K562 (cell line): ENCODE results near the gene PCCA. TPM values are rescaled to one million over a fixed set of nuclear protein-coding genes. Genes with fewer than 3 reads are reported as not detected.

ENCODE experiments used
- ATAC-seq: fragments of 200-7000 bp; cut with Tn5 transposase; 3 replicates; pipeline ENCODE4 v1.9.1; 2020; ENCODE audit warnings: moderate library complexity
- BruUV-seq: library from RNA; stranded (reverse); fragments of 400-500 nt; replicated peaks from 2 replicates; lab custom pipeline; 2021; lab: Mats Ljungman, UMichigan
- CTCF ChIA-PET: fragments of 300-600 bp; formaldehyde crosslinking; extraction: SDS; loops from one replicate; lab custom pipeline; 2021; ENCODE audit warnings: low intra/inter-chr PET ratio; lab: Yijun Ruan, JAX
- POLR2A ChIA-PET: fragments of 300-600, 350-650 bp; sonication (Branson Sonifier 250); formaldehyde crosslinking; extraction: SDS; loops from one replicate; lab custom pipeline; 2021; ENCODE audit warnings: antibody characterized with exemption, inconsistent platforms; lab: Yijun Ruan, JAX
- DNase-seq, 4 experiments: peaks; one replicate each; pipeline versions ENCODE4 v3.0.0 to v3.0.0-alpha.2; 2011 to 2018; ENCODE audit warnings: low spot score in 3 of 4, mixed read lengths in 3 of 4; ENCODE audit errors: extremely low read depth in 1 of 4
- FAIRE-seq: peaks from 2 replicates; lab custom pipeline; 2011; peaks lifted over from hg19 to GRCh38; lab: Jason Lieb, UNC
- H2AFZ ChIP-seq: 2 replicates; pipeline ENCODE4 v1.6.0; 2011; ENCODE audit warnings: low read depth, low read length, control low read depth, inconsistent platforms
- H3K27ac ChIP-seq: fragments of 200-600 bp; 3 replicates; pipeline ENCODE4 v1.8.0; 2011; ENCODE audit warnings: low read depth, mild to moderate bottlenecking, control low read depth, inconsistent platforms, low read length, moderate library complexity, mixed read lengths; ENCODE audit errors: extremely low read depth
- H3K27me3 ChIP-seq, 2 experiments: fragments of 300-600 bp in 1 of 2; 2 replicates in 1 of 2; 3 replicates in 1 of 2; pipeline versions ENCODE4 v1.6.0 to v1.8.0; 2011; ENCODE audit warnings: inconsistent platforms in 2 of 2, low read length in 2 of 2, mild to moderate bottlenecking in 1 of 2, mixed read lengths in 1 of 2, moderate library complexity in 1 of 2; ENCODE audit not compliant: control insufficient read depth in 2 of 2, insufficient read depth in 2 of 2
- H3K36me3 ChIP-seq: fragments of 300-600 bp; 3 replicates; pipeline ENCODE4 v1.8.0; 2011; ENCODE audit warnings: mild to moderate bottlenecking, low read length, inconsistent platforms; ENCODE audit not compliant: control insufficient read depth, insufficient read depth
- H3K4me1 ChIP-seq, 2 experiments: fragments of 200-600 bp in 1 of 2; replicated peaks in 1 of 2; 2 replicates in 1 of 2; 3 replicates in 1 of 2; pipeline versions ENCODE4 v1.5.1 to v1.8.0; 2011; ENCODE audit warnings: inconsistent platforms in 2 of 2, low read length in 2 of 2, mild to moderate bottlenecking in 1 of 2, mixed read lengths in 1 of 2, moderate library complexity in 1 of 2; ENCODE audit not compliant: control insufficient read depth in 2 of 2, insufficient read depth in 2 of 2
- H3K4me2 ChIP-seq: 2 replicates; pipeline ENCODE4 v1.6.1; 2011; ENCODE audit warnings: low read length, control low read depth, inconsistent platforms, mixed read lengths; ENCODE audit not compliant: insufficient read depth
- H3K4me3 ChIP-seq: fragments of 200-600 bp; sonication (generic), shearing (Covaris generic); 2 replicates; pipeline ENCODE4 v1.5.1; 2016; ENCODE audit warnings: control low read depth, inconsistent platforms
- H3K79me2 ChIP-seq: fragments of 200-600 bp; 3 replicates; pipeline ENCODE4 v1.8.0; 2011; ENCODE audit warnings: low read length, inconsistent platforms; ENCODE audit not compliant: control insufficient read depth, insufficient read depth
- H3K9ac ChIP-seq, 2 experiments: 2 replicates each; pipeline versions ENCODE4 v1.6.0 to v1.6.1; 2011; ENCODE audit warnings: low read depth in 2 of 2, low read length in 2 of 2, control low read depth in 1 of 2, inconsistent platforms in 1 of 2, mild to moderate bottlenecking in 1 of 2, mixed read lengths in 1 of 2; ENCODE audit not compliant: insufficient read depth in 1 of 2
- H3K9me1 ChIP-seq: one replicate; pipeline ENCODE4 v1.6.0; 2011; ENCODE audit warnings: inconsistent platforms, mild to moderate bottlenecking, low read length, moderate library complexity; ENCODE audit not compliant: control insufficient read depth, insufficient read depth
- H3K9me3 ChIP-seq: replicated peaks from 2 replicates; pipeline ENCODE4 v1.5.1; 2011; ENCODE audit warnings: low read depth, low read length, inconsistent platforms; ENCODE audit not compliant: control insufficient read depth, insufficient read depth
- H4K20me1 ChIP-seq: replicated peaks from 2 replicates; pipeline ENCODE4 v1.6.1; 2011; ENCODE audit warnings: low read length, inconsistent platforms, mixed read lengths; ENCODE audit not compliant: control insufficient read depth, insufficient read depth
- ARID3B ChIP-seq: fragments of 250-450 bp; sonication (Bioruptor Pico); IDR thresholded peaks from 2 replicates; pipeline ENCODE4 v1.4.0; 2020; ENCODE audit warnings: borderline replicate concordance
- DLX4 ChIP-seq: fragments of 250-450 bp; sonication (Bioruptor Pico); IDR thresholded peaks from 2 replicates; pipeline ENCODE4 v1.6.1; 2021; ENCODE audit warnings: mild to moderate bottlenecking
- E2F1 ChIP-seq: sonication (generic); formaldehyde crosslinking; IDR thresholded peaks from 2 replicates; pipeline ENCODE4 v1.8.1; 2023; ENCODE audit warnings: mild to moderate bottlenecking, missing genetic modification reagents, moderate library complexity
- FOSL1 ChIP-seq: fragments of 200-800 bp; sonication (Bioruptor generic); conservative IDR thresholded peaks from 2 replicates; pipeline ENCODE4 v1.6.1; 2016; ENCODE audit warnings: missing genetic modification characterization, missing compliant biosample characterization
- GTF2E2 ChIP-seq: fragments of 200-800 bp; sonication (Bioruptor generic); IDR thresholded peaks from 2 replicates; pipeline ENCODE4 v1.6.1; 2016; ENCODE audit warnings: missing genetic modification characterization, missing compliant biosample characterization
- HNRNPH1 ChIP-seq: fragments of 200-400 bp; formaldehyde crosslinking; optimal IDR thresholded peaks from 2 replicates; pipeline ENCODE3; 2017; ENCODE audit warnings: low read depth, mild to moderate bottlenecking, low read length, moderate library complexity
- MIER1 ChIP-seq: fragments of 450-650 bp; IDR thresholded peaks from 2 replicates; pipeline ENCODE4 v1.6.1; 2016; ENCODE audit warnings: antibody characterized with exemption, mild to moderate bottlenecking, low read depth
- PYGO2 ChIP-seq: fragments of 450-650 bp; IDR thresholded peaks from 2 replicates; pipeline ENCODE4 v1.6.1; 2016; ENCODE audit warnings: mild to moderate bottlenecking, missing genetic modification characterization, moderate library complexity, missing compliant biosample characterization
- SMAD4 ChIP-seq: fragments of 250-450 bp; sonication (Bioruptor Pico); conservative IDR thresholded peaks from 2 replicates; pipeline ENCODE4 v1.8.0; 2021; ENCODE audit warnings: inconsistent platforms, mild to moderate bottlenecking, moderate library complexity
- TCFL5 ChIP-seq: fragments of 250-450 bp; sonication (Bioruptor Pico); conservative IDR thresholded peaks from 2 replicates; pipeline ENCODE4 v1.6.1; 2021; ENCODE audit warnings: mild to moderate bottlenecking, moderate library complexity, matching md5 sums
- TSC22D4 ChIP-seq: fragments of 450-650 bp; IDR thresholded peaks from 2 replicates; pipeline ENCODE4 v1.6.1; 2016; ENCODE audit warnings: missing genetic modification characterization, missing biosample characterization, control low read depth
- ZFX ChIP-seq: sonication (generic); formaldehyde crosslinking; IDR thresholded peaks from 2 replicates; pipeline ENCODE4 v1.8.0; 2022; ENCODE audit warnings: mild to moderate bottlenecking, missing genetic modification reagents, moderate library complexity
- ZNF282 ChIP-seq: sonication (generic); formaldehyde crosslinking; IDR thresholded peaks from 2 replicates; pipeline ENCODE4 v1.8.1; 2023; ENCODE audit warnings: missing genetic modification reagents
- ZNF395 ChIP-seq: fragments of 200-800 bp; sonication (Bioruptor generic); IDR thresholded peaks from 2 replicates; pipeline ENCODE4 v1.6.1; 2017; ENCODE audit warnings: missing genetic modification characterization, missing compliant biosample characterization
- WGBS: fragments of 100-300 bp; shearing (Covaris generic); methylation state at CpG from one replicate; pipeline ENCODE4 v1.1.6; 2016; ENCODE audit warnings: low coverage, mixed read lengths; ENCODE audit not compliant: insufficient coverage; ENCODE audit errors: missing lambda C conversion rate; 5-methylcytosine and 5-hydroxymethylcytosine counted together
- in situ Hi-C: fragments of 300-500 bp; cut with MboI; formaldehyde crosslinking; loops from 4 replicates; pipeline ENCODE4 v1.15.0; 2018; ENCODE audit warnings: inconsistent platforms, mixed read lengths
- intact Hi-C: fragments of 100-400 bp; cut with micrococcal nuclease; formaldehyde crosslinking; loops from 2 replicates; pipeline ENCODE4 v1.14.2; 2022
- polyA plus RNA-seq, 8 experiments: library from polyadenylated mRNA; depleted of rRNA in 4 of 8; stranded (reverse) in 5 of 8; unstranded in 3 of 8; fragments of >200 nt; fragmentation: Nextera tagmentation in 2 of 8; fragmentation: Illumina TruSeq in 1 of 8; extraction: Ambion mirVana in 2 of 8; extraction: Trizol in 1 of 8; gene quantifications; 2 replicates each; pipeline versions ENCODE4 v1.2.1 to v1.2.3, GENCODE V29; 2011 to 2014; ENCODE audit warnings: inconsistent platforms in 1 of 8, missing spikeins in 1 of 8
- total RNA-seq, 7 experiments: library from RNA; depleted of rRNA in 6 of 7; stranded (reverse); fragments of >200 nt in 6 of 7; fragmentation: Illumina TruSeq in 2 of 7; extraction: Trizol in 2 of 7; gene quantifications; 2 replicates each; pipeline versions ENCODE4 v1.2.1 to v1.2.3, GENCODE V29; 2011 to 2021; ENCODE audit warnings: low replicate concordance in 1 of 7

Gene PCCA
- total and polyA plus RNA-seq, 9 of the 15 experiments (the other 6 are each of a cell fraction or from before 2014, with no cell fraction given), result 5.2 to 14.1 (median 9.7) TPM

- no peak for TF ChIP-seq ARID3B (CRISPR knock-in tag)
- TF ChIP-seq FOSL1, result no peak
- no peak for TF ChIP-seq ZFX (CRISPR knock-in tag)
- no peak for TF ChIP-seq E2F1 (CRISPR knock-in tag)
- TF ChIP-seq PYGO2 (tag), result no peak
These were observed 420.1 kb downstream of the PCCA start (continued) for GRCh38 chr13:100508996-100509395.

- ChIA-PET POLR2A (no interaction called here), CTCF (no interaction called here)
- intact Hi-C loops (loop anchor here (5.0 to 10.0 kb wide), 3 partner anchors 118 to 853 kb away; no protein-coding TSS in a partner anchor), in situ Hi-C loops (loop anchor here (10.0 kb wide), 1 partner anchor 606 kb away; no protein-coding TSS in a partner anchor)
- DNase-seq, result no peak
- H3K4me3 ChIP-seq, result no peak overlapping the region
- no peak overlapping the region for H2AFZ ChIP-seq
- no peak overlapping the region for H3K9ac ChIP-seq
- H3K4me1 ChIP-seq, result no peaks in the 10 kb centered on the region
- no peak for FAIRE-seq
- H3K36me3 ChIP-seq, result no peaks in the 10 kb centered on the region
- H3K27ac ChIP-seq, result no peak overlapping the region
- no peak for ATAC-seq
- no peaks in the 10 kb centered on the region for H3K9me3 ChIP-seq
- no peaks in the 10 kb centered on the region for H3K79me2 ChIP-seq
- H4K20me1 ChIP-seq, result no peaks in the 10 kb centered on the region; the same call in 1 of the 2 replicates
- no peak overlapping the region for H3K4me2 ChIP-seq
- WGBS, result 22% methylated on average over 6 of the region's 11 CpGs
- BruUV-seq, result no TSS peak
- H3K9me1 ChIP-seq, result no peaks in the 10 kb centered on the region
- H3K27me3 ChIP-seq, result peaks cover 0 to 3% of the 10 kb centered on the region in 2 experiments; a peak in 1 of 5 replicates
- TF ChIP-seq DLX4, result no peak
- no peak for TF ChIP-seq TCFL5 (CRISPR knock-in tag)
- TF ChIP-seq ZNF282 (CRISPR knock-in tag), result no peak
- no peak for TF ChIP-seq TSC22D4 (tag)
- TF ChIP-seq GTF2E2, result no peak
- TF ChIP-seq ZNF395 (CRISPR knock-in tag), result no peak
- no peak for TF ChIP-seq HNRNPH1
- no peak for TF ChIP-seq E2F1 (CRISPR knock-in tag)
- no peak for TF ChIP-seq MIER1
- TF ChIP-seq SMAD4 (CRISPR knock-in tag), result no peak
These were observed 421.5 kb downstream of the PCCA start for GRCh38 chr13:100510208-100510957.
